ENCODE data around the gene FGF4.

Gene FGF4

GRCh38 chr11:69775163-69775755, at the start of gene FGF4:
Gene FGF4, minus strand, starts transcription at chr11:69775341. Its CDS starts 257 bp downstream, at chr11:69775084.
- DNase-seq (ENCODE audit: low read depth): no peak

GRCh38 chr11:69823641-69824265, 48.6 kb upstream of the FGF4 start:
- DNase-seq (ENCODE audit: low read depth): no peak

GRCh38 chr11:69822676-69823494, 47.7 kb upstream of the FGF4 start:
- DNase-seq (ENCODE audit: low read depth): no peak

GRCh38 chr11:69821511-69822040, 46.4 kb upstream of the FGF4 start:
- DNase-seq (ENCODE audit: low read depth): no peak

- DNase-seq (ENCODE audit: low read depth): no peak
Observed at GRCh38 chr11:69820441-69820840, 45.3 kb upstream of the FGF4 start.

GRCh38 chr11:69819541-69820070, 44.5 kb upstream of the FGF4 start:
- DNase-seq (ENCODE audit: low read depth): no peak

- no peak for DNase-seq (ENCODE audit: low read depth)
Observed at GRCh38 chr11:69818603-69819441, 43.7 kb upstream of the FGF4 start, which contains the start of gene FGF3. Gene FGF3, minus strand, starts transcription at chr11:69819416. Its CDS starts 483 bp downstream, at chr11:69818933.

GRCh38 chr11:69818231-69818602, 43.1 kb upstream of the FGF4 start:
- DNase-seq (ENCODE audit: low read depth): no peak

GRCh38 chr11:69817265-69818230, 42.4 kb upstream of the FGF4 start:
- no peak for DNase-seq (ENCODE audit: low read depth)

- DNase-seq (ENCODE audit: low read depth): no peak
Observed at GRCh38 chr11:69816671-69817070, 41.5 kb upstream of the FGF4 start.

GRCh38 chr11:69815973-69816372, 40.8 kb upstream of the FGF4 start:
- no peak for DNase-seq (ENCODE audit: low read depth)

GRCh38 chr11:69814902-69815301, 39.8 kb upstream of the FGF4 start:
- DNase-seq (ENCODE audit: low read depth): no peak

- no peak for DNase-seq (ENCODE audit: low read depth)
Observed at GRCh38 chr11:69814411-69814810, 39.3 kb upstream of the FGF4 start.

GRCh38 chr11:69813839-69814238, 38.7 kb upstream of the FGF4 start:
- DNase-seq (ENCODE audit: low read depth): no peak

- no peak for DNase-seq (ENCODE audit: low read depth)
Observed at GRCh38 chr11:69812946-69813345, 37.8 kb upstream of the FGF4 start.

GRCh38 chr11:69812256-69812655, 37.1 kb upstream of the FGF4 start:
- DNase-seq (ENCODE audit: low read depth): no peak

- DNase-seq (ENCODE audit: low read depth): no peak
Observed at GRCh38 chr11:69811431-69811830, 36.3 kb upstream of the FGF4 start.

GRCh38 chr11:69810289-69811118, 35.4 kb upstream of the FGF4 start:
- DNase-seq (ENCODE audit: low read depth): no peak

GRCh38 chr11:69808667-69809086, 33.5 kb upstream of the FGF4 start:
- DNase-seq (ENCODE audit: low read depth): peak; percentile 5
